GM21717 (cell line): ENCODE measurements around the gene GLS.
"Not testable (repeated sequence)": the region's sequence is repeated elsewhere in the genome, so short reads cannot be mapped to it uniquely, and the experiment has no call there.

Experiments
- ATAC-seq: cut with Tn5 transposase; IDR thresholded peaks from one replicate; pipeline ENCODE4 v1.9.1; 2021; ENCODE audit warnings: mild to moderate bottlenecking, moderate library complexity; ENCODE audit not compliant: unreplicated experiment

Gene GLS

GRCh38 chr2:190880378-190881083 lies at the start of gene GLS:
Gene GLS (plus strand): TSS chr2:190880821. CDS start chr2:190881085, 264 bp downstream.
- ATAC-seq = peak; percentile 79

- ATAC-seq = no peak
Observed at GRCh38 chr2:190831941-190832340, 48.7 kb upstream of the GLS start.

- ATAC-seq = no peak
Observed at GRCh38 chr2:190834890-190835208, 45.8 kb upstream of the GLS start.

- no peak for ATAC-seq
Observed at GRCh38 chr2:190835303-190835930, 45.2 kb upstream of the GLS start.

GRCh38 chr2:190836767-190837166 lies 43.9 kb upstream of the GLS start:
- no peak for ATAC-seq

GRCh38 chr2:190837420-190837819 lies 43.2 kb upstream of the GLS start:
- ATAC-seq = no peak

- ATAC-seq = no peak
Observed at GRCh38 chr2:190837952-190838361, 42.7 kb upstream of the GLS start.

- no peak for ATAC-seq
Observed at GRCh38 chr2:190838492-190838910, 42.1 kb upstream of the GLS start.

GRCh38 chr2:190840569-190841172 lies 40.0 kb upstream of the GLS start:
- no peak for ATAC-seq

- ATAC-seq = no peak
Observed at GRCh38 chr2:190841707-190842505, 38.7 kb upstream of the GLS start.

GRCh38 chr2:190842606-190843104 lies 38.0 kb upstream of the GLS start:
- no peak for ATAC-seq

GRCh38 chr2:190843890-190844699 lies 36.5 kb upstream of the GLS start:
- peak; percentile 93 for ATAC-seq

GRCh38 chr2:190844700-190845401 lies 35.8 kb upstream of the GLS start:
- no peak for ATAC-seq

- no peak for ATAC-seq
Observed at GRCh38 chr2:190846746-190847145, 33.9 kb upstream of the GLS start.

- no peak for ATAC-seq
Observed at GRCh38 chr2:190847504-190848081, 33.0 kb upstream of the GLS start.

- no peak for ATAC-seq
Observed at GRCh38 chr2:190849774-190850173, 30.8 kb upstream of the GLS start.

GRCh38 chr2:190853022-190853421 lies 27.6 kb upstream of the GLS start:
- ATAC-seq = not testable (repeated sequence)

- peak; percentile 68 for ATAC-seq
Observed at GRCh38 chr2:190853531-190854383, 26.9 kb upstream of the GLS start.

- no peak for ATAC-seq
Observed at GRCh38 chr2:190854726-190855125, 25.9 kb upstream of the GLS start.
